Measurements from ENCODE around the gene CDSN. TPM values are rescaled to one million over a fixed set of nuclear protein-coding genes. Genes with fewer than 3 reads are reported as not detected.

Gene CDSN
- total and polyA plus RNA-seq, 2 donors (not counting 3 experiments of a cell fraction or from before 2014, with no cell fraction given): not detected

GRCh38 chr6:31135710-31136109 lies 15.5 kb upstream of the CDSN start:
- TF ChIP-seq JUN (IDR thresholded peaks at IDR 0.05; ENCODE audit: borderline replicate concordance, insufficient read depth, insufficient read length, low read depth) (no peak), CTCF (IDR thresholded peaks at IDR 0.05; ENCODE audit: extremely low read depth in 1 of 2, insufficient read depth in 1 of 2, low read depth in 1 of 2, low read length in 2 of 2) (no peak), POLR2AphosphoS5 (IDR thresholded peaks at IDR 0.05; ENCODE audit: insufficient read depth, low read depth, low read length) (no peak), POLR2A (IDR thresholded peaks at IDR 0.05; ENCODE audit: low read depth, low read length) (no peak), GATA2 (IDR thresholded peaks at IDR 0.05; ENCODE audit: insufficient read depth, insufficient read length, low read depth, low read length) (no peak), EZH2 (IDR thresholded peaks at IDR 0.05; ENCODE audit: borderline replicate concordance, low read depth, low read length, severe bottlenecking) (no peak)
- TF ChIP-seq, protein P1, sequence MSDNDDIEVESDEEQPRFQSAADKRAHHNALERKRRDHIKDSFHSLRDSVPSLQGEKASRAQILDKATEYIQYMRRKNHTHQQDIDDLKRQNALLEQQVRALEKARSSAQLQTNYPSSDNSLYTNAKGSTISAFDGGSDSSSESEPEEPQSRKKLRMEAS (IDR thresholded peaks at IDR 0.05; ENCODE audit: insufficient read depth, insufficient read length): no peak
- no peaks in the 10 kb centered on the region for H3K9me1 ChIP-seq (replicated peaks; ENCODE audit: control insufficient read depth, extremely low read depth, insufficient read depth, low read length)
- H3K4me2 ChIP-seq (ENCODE audit: insufficient read depth, low read length): no peak overlapping the region
- no peak for FAIRE-seq
- H3K4me1 ChIP-seq (ENCODE audit: control insufficient read depth, extremely low read depth, insufficient read depth, low read length): peaks cover 6% of the 10 kb centered on the region
- no peak overlapping the region for H2AFZ ChIP-seq (ENCODE audit: low read depth, low read length)
- no TSS peak for BruUV-seq (replicated peaks)
- H3K36me3 ChIP-seq (ENCODE audit: control insufficient read depth in 2 of 2, extremely low read depth in 1 of 2, insufficient read depth in 2 of 2, low read length in 2 of 2): no peaks in the 10 kb centered on the region
- intact Hi-C loops (cut with micrococcal nuclease) (loop anchor here (5.0 kb wide), 1 partner anchor 307 kb away; no protein-coding TSS in a partner anchor), dilution Hi-C loops (cut with MboI; ENCODE audit: extremely low pct_ligation_motif_present, low sequenced_read_pairs) (no loop called here)
- DNase-seq (ENCODE audit: low read depth, low spot score): no peak
- POLR2A ChIA-PET: no interaction called here
- no peaks in the 10 kb centered on the region for H4K20me1 ChIP-seq (replicated peaks; ENCODE audit: control insufficient read depth, extremely low read depth, insufficient read depth, low read length)
- no peak overlapping the region for H3K4me3 ChIP-seq (replicated peaks in 1 of 3; ENCODE audit: insufficient read depth in 1 of 3, low read depth in 1 of 3, low read length in 3 of 3)
- H3K27me3 ChIP-seq (ENCODE audit: control insufficient read depth in 2 of 2, insufficient read depth in 2 of 2, low read length in 2 of 2): no peaks in the 10 kb centered on the region
- no peaks in the 10 kb centered on the region for H3K9me3 ChIP-seq (replicated peaks; ENCODE audit: control insufficient read depth, insufficient read depth, low read length)
- H3K79me2 ChIP-seq (ENCODE audit: control insufficient read depth, insufficient read depth, low read length): no peaks in the 10 kb centered on the region
- H3K27ac ChIP-seq (ENCODE audit: insufficient read depth, low read depth, low read length): no peak overlapping the region
- H3K9ac ChIP-seq (replicated peaks; ENCODE audit: extremely low read depth, insufficient read depth, low read length): no peak overlapping the region
- CTCF ChIA-PET: interaction anchor here (1.0 to 6.2 kb wide), 2 partner anchors 48 to 56 kb away, joined by 3 to 174 read pairs; no protein-coding TSS in a partner anchor
